GM18526 (cell line): ENCODE results near the gene EPHA1.

Experiments used
- POLR2A ChIP-seq: IDR thresholded peaks from 3 replicates; pipeline ENCODE4 v1.6.1; 2011; ENCODE audit not compliant: insufficient read length; ENCODE audit errors: extremely low read depth

EPHA1 gene

GRCh38 chr7:143408686-143409561 is at the start of gene EPHA1:
TSS of gene EPHA1 (minus strand) at chr7:143408856. CDS start at chr7:143408805, 51 bp downstream.
- no peak for TF ChIP-seq POLR2A

GRCh38 chr7:143458263-143458662 is 49.6 kb upstream of the EPHA1 start:
- TF ChIP-seq POLR2A, result no peak

- TF ChIP-seq POLR2A, result no peak
These were observed 48.5 kb upstream of the EPHA1 start for GRCh38 chr7:143456992-143457793.

GRCh38 chr7:143455942-143456341 is 47.3 kb upstream of the EPHA1 start:
- TF ChIP-seq POLR2A, result no peak

GRCh38 chr7:143455491-143455890 is 46.8 kb upstream of the EPHA1 start:
- no peak for TF ChIP-seq POLR2A

DNA sequence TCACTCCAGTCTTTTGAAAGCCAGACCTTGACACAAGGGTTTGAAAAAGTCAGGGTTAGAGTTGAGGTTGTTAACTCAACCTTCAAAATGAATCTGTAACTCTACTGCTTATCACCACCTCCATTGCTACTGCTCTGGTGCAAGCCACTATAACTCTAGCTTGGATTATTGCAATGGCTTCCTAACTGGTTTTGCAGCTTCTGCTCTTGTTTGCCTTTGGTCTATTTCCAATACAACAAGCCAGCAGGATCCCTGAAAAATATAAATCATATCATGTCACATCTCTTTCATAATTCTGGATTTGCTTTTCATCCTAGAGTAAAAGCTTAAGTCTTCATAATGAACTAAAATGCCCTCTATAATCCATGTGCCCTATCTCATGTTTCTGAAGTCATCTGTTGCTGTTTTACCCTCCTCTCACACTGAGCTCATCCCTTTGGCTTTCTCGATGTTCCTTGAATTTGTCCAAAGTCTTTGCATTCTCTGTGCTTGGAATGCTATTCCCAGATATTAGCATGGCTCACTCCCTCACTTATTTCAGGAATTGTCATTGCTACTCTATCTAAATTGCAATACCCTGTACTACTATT is 45.5 kb upstream of the EPHA1 start:
- TF ChIP-seq POLR2A, result no peak

DNA sequence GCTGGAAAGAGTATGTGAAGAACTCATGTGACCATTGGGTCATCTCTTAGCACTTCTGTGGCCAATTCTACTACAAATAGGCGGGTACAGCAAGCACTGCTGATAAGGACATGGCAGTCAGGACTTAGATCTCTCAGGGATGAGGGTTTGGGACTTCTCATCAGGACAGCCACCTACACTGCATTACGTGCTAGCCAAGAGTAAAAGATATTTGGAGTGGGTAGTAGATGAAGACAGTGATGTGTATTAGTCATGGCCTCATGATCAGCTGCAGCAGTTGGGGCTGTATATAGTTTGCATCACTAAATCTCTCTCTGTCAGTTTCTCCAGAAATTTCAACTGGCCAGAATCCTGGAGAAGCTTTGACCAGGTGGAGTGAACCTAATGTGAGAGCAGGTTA is 43.8 kb upstream of the EPHA1 start:
- TF ChIP-seq POLR2A, result no peak

DNA sequence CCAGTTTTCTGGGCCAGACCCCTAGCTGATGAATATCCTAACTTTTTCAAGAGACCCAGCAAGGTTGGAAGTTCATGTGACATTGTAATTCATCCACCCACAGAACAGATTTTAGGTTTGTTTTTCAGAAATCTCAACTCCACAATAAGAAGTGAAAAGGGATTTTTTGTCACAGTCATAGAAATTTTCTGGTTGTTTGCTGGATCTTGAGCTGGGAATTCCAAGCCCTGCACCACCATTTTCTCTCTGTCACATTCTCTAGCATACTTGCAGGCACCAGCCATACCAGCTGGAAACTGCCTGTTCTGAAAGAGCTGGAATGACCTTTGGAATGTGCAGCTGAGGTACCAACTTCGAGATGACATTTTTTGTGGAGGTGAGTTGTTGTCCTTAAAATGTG is 43.1 kb upstream of the EPHA1 start:
- TF ChIP-seq POLR2A, result no peak

GRCh38 chr7:143451122-143451521 is 42.5 kb upstream of the EPHA1 start:
- TF ChIP-seq POLR2A, result no peak

DNA sequence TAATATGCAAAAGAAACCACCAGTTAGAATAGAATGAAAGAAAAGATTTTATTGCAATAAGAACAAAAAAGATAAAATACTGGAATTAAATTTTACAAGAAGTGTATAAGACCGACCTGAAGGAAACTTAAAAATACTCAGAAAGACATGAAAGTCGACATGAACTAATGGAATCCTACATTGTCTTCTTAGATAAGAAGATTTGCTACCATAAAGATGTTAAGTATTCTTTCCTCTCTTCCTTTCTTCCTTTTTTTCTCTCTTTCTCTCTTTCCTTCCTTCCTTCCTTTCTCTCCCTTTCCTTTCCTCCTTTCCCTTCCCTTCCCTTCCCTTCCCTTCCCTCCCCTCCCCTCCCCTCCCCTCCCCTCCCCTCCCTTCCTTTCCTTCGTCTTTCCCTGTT is 41.1 kb upstream of the EPHA1 start:
- TF ChIP-seq POLR2A, result no peak

DNA sequence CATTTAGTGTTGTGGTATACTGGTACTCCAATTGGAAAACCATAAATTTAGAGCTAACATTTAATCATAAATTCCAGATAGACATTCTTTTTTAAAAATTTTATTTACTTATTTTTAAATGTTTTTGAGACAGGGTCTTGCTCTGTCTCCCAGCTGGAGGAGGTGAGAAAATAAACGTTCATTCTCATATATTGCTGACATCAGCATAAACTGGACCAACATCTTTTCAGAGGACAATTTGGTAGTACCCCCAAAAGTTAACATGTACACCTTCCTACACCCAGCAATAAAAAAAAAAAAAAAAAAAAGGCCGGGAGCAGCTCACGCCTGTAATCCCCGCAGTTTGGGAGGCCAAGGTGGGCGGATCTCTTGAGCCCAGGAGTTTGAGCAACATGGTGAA is 39.8 kb upstream of the EPHA1 start:
- TF ChIP-seq POLR2A, result no peak

DNA sequence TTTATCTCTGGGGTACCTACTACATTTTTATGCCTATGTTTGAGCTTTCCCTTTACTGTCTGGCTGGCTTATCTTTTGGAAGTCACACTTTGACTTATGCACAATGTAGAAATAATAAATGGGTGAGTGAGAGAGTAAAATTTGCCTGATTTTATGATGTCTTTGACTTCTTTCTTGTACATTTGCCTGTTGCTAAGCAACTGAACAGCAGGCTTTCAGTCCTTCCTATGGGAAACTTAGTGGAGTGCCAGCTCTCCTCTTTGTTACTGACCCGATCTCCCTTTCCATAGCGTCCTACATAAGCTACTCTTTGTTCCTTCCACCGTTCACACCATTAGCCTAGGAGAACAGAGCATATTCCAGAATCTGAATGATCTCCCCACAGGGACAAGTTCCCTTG is 38.8 kb upstream of the EPHA1 start:
- no peak for TF ChIP-seq POLR2A

GRCh38 chr7:143444785-143445184 is 36.1 kb upstream of the EPHA1 start:
- no peak for TF ChIP-seq POLR2A

DNA sequence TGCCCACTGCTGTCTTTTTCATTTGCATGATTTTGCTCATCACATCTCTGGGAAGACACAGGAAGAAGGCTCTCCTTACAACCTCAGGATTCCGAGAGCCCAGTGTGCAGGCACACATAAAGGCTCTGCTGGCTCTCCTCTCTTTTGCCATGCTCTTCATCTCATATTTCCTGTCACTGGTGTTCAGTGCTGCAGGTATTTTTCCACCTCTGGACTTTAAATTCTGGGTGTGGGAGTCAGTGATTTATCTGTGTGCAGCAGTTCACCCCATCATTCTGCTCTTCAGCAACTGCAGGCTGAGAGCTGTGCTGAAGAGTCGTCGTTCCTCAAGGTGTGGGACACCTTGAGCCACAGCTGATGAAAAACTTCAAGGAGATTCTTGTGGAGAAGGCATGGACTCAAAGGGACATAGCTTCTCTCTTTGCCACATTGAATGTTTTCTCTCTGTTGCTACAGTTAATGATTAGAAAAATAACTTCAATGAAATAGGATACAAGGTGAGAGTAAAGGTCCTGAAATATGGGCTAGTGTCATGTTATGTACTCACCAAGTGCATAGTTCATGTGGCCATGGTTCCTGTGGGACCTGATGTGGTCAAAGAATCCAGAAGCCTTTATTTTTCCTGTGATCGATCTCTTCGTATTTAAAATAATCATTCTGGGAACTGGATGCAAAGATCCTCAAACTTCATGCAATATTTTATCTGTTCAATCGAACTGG is 35.6 kb upstream of the EPHA1 start:
- no peak for TF ChIP-seq POLR2A

GRCh38 chr7:143443153-143443552 is 34.5 kb upstream of the EPHA1 start, which contains the start of gene TAS2R60:
TSS of gene TAS2R60 (plus strand) at chr7:143443453. CDS start at chr7:143443453, 0 bp downstream.
- no peak for TF ChIP-seq POLR2A
